Stimulated activated CD8-positive, alpha-beta memory T cell treated with anti-CD3 and anti-CD28 coated beads, Interleukin-12 subunit alpha, Interleukin-12 subunit beta, amount 100 ng/mL, for 1 hour (primary cell): ENCODE data around the gene GYPE.
"Not testable (repeated sequence)": the region's sequence is repeated elsewhere in the genome, so short reads cannot be mapped to it uniquely, and the experiment has no call there.

ENCODE experiments used
- DNase-seq: peaks from one replicate; pipeline ENCODE4 v3.0.0-alpha.2; 2020; ENCODE audit warnings: low read depth

Gene GYPE

GRCh38 chr4:143905440-143905839, at the start of gene GYPE:
TSS of gene GYPE (minus strand) at chr4:143905559. CDS start at chr4:143905507, 52 bp downstream.
- DNase-seq: not testable (repeated sequence)

DNA sequence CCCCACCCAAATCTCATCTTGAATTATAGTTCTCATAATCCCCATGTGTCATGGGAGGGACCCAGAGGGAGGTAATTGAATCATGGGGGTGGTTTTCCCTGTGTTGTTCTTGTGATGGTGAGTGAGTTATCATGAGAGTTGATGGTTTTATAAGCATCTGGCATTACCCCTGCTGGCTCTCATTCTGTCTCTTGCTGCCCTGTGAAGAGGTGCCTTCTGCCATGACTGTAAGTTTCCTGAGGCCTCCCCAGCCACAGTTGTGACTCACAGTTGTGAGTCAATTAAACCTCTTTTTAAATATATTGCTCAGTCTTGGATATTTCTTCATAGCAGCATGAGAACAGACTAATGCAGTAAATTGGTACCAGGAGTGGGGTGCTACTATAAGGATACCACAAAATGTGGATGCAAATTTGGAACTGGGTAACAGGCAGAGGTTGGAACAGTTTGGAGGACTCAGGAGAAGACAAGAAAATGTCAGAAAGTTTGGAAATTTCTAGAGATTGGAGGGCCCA, 46.2 kb upstream of the GYPE start:
- not testable (repeated sequence) for DNase-seq

- not testable (repeated sequence) for DNase-seq
Measured at GRCh38 chr4:143950967-143951366, 45.6 kb upstream of the GYPE start.

GRCh38 chr4:143950185-143950584, 44.8 kb upstream of the GYPE start:
- DNase-seq: not testable (repeated sequence)

DNA sequence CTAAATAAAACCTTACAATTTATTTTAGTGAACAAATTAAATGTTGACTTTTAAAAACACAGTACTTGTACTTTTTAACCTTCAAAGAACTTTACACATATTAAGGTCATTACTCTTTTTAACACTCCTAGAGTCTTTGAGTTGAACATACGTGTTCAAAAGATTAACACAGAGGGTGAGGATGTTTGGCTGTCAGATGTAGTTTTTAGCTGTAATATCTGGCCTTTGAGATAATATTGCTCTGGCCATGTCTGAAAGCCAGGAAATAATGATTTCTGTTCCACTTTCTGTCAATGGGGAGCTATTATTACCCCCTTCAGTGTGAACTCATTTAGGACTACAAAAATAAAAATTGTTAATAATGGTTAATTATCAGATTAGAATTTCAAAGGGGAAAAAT, 42.1 kb upstream of the GYPE start:
- DNase-seq: not testable (repeated sequence)

DNA sequence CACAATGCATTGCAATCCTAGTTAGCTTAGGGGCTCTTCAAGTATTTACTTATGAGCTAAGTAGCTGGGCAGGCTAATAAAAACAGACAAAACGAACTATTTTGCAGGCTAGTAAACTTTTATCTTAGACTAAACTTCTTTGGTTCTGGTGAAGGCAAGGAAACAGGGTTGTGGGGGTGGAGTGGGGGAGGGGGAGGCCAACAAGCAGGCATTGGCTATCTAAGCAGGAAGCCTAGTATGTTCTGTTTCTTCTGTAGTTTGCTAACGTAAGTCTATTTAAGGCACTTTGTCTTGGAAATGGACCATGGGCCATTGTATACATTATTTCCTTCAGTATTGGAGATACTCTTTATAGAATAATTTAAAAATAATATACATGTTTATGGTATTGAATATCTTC, 35.3 kb upstream of the GYPE start:
- not testable (repeated sequence) for DNase-seq

- DNase-seq: no peak
Measured at GRCh38 chr4:143939528-143939927, 34.2 kb upstream of the GYPE start.

- not testable (repeated sequence) for DNase-seq
Measured at GRCh38 chr4:143938890-143939289, 33.5 kb upstream of the GYPE start.

DNA sequence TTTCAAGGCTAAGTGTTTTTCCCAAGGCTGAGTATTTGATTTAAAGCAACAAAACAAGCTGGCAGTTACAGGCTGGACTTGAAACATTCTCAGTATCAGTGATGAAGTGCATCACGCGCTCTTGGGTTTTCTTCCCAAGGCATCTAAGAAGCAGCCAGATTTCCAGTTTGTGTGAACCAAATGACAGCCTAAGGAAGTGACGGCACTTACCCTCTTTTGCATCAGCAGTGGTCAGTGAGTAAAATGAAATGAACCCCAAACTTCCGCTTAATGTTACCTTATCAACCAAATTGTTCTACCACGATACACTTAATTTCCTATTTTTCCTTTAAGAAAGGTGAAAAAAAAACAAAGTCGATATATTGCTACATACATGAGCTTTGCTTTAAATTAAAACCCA, 15.8 kb upstream of the GYPE start:
- no peak for DNase-seq

DNA sequence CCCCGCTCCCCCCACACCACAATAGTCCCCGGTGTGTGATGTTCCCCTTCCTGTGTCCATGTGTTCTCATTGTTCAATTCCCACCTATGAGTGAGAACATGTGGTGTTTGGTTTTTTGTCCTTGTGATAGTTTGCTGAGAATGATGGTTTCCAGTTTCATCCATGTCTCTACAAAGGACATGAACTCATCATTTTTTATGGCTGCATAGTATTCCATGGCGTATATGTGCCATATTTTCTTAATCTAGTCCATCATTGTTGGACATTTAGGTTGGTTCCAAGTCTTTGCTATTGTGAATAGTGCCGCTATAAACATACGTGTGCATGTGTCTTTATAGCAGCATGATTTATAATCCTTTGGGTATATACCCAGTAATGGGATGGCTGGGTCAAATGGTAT, 11.1 kb upstream of the GYPE start:
- DNase-seq: not testable (repeated sequence)

- not testable (repeated sequence) for DNase-seq
Measured at GRCh38 chr4:143912478-143912877, 7.1 kb upstream of the GYPE start.

DNA sequence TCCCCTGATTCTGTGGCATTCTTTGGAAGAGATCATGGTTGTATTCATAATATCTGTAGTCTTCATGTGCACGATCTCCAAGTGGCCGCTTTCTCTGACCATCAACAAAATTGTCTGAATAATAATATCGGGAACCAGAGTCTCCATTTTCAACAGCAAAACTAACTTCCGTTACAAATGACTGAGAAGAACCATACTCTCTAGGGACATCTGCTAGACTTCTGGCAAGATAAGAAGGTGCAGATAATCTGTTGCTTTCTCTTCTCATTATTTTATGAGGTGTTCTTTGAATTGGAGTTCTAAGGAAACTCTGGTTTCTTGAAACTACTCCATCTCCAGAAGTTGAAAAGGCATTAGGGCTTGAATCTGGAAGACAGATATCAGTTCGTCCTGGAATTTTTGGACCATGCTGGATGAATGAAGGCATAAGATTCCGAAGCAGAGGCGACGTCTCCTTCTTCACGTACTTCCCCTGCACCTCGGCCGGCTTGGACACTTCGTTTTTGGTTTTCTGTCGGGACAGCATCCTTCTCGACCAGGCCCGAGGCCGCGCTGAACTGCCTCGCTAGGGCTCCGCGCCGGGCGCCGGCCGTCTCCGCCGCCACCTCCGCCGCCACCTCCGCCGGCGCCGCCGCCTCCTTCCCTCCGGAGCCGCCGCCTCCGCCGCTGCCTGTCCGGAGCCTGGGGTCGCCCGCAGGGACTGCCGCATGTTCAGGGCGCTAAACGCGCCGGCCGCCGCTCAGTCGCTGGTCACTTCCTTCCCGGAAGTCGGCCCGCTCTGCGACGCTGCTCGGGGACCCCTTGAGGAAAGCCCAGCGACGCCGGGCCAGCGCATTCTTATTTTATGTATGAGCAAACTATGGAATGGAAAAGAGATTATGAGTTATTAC, 6.4 kb upstream of the GYPE start:
- DNase-seq: peak; percentile 11

DNA sequence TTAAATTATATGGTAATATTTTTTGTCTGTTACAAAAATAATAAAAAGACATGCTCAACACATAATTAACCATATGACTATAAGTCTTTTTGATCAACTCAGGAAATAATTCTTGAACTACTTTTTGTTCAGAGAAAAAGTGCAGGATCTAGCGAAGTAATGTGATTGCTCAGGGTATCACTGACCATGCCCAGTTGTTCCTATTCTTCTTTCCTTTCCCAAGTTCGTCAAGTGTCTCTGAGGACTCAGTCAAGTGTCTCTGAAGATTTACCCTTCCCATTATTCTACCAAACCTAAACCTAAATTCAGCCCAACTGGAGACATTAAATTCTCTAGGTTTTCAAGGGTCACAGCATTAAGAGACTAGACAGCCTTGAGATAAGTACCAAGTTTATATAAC, 5.5 kb upstream of the GYPE start:
- DNase-seq: not testable (repeated sequence)

DNA sequence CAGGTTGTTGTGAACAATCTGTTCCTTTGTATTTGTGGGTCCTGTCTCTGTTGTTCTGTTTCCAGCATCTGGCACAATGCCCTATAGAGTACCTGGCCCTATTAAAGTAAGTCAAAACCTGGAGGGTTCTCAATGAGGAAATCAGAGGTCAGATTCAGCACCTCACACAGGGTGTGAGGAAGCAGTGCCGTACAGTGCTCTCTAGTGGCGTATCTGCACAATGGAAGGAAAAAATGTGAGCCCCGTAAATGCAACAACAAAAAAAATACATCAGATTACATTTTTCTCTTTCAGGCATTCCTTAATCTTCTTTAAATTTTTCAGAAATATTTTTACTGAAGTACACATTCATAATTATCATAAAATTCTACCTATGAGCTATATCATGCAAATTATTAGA, 2.5 kb upstream of the GYPE start:
- not testable (repeated sequence) for DNase-seq

DNA sequence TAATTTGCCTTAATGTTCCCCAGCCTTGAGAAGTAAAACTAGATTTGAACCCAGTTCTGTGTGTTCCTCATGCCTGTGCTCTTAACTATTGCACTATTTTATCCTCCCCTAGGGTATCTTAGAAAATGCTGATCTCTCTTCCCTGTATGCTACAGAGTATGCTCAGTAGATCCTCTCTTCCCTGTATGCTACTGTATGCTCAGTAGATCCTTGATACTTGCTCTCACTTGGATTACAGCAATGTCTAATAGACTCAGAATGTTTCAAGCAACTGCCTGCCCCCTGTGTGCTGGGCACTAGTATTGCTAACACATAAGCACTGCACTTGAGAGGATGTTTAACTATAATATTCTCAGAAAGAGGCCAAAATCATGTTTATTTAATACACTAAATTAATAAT, 928 bp downstream of the GYPE start:
- DNase-seq: not testable (repeated sequence)

- not testable (repeated sequence) for DNase-seq
Measured at GRCh38 chr4:143890323-143890722, 15.0 kb downstream of the GYPE start.

GRCh38 chr4:143888189-143888588, 17.2 kb downstream of the GYPE start:
- not testable (repeated sequence) for DNase-seq

- DNase-seq: not testable (repeated sequence)
Measured at GRCh38 chr4:143884965-143885364, 20.4 kb downstream of the GYPE start.

GRCh38 chr4:143883529-143883928, 21.8 kb downstream of the GYPE start:
- DNase-seq: no peak

DNA sequence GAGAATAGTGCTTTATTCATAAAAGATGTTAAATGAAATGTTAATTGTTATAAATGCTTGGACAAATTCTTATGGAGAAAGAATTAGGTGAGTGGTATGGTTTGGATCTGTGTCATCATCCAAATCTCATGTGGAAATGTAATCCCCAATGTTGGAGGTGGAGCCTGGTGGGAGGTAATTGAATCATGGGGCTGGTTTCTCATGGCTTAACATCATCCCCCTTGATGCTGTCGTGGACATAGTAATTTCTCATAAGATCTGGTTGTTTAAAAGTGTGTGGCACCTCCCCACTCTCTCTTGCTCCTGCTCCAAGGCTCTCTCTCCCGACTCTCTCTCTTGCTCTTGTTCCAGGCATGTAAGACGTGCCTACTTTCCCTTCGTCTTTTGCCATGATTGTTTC, 22.5 kb downstream of the GYPE start:
- no peak for DNase-seq

GRCh38 chr4:143879561-143879960, 25.8 kb downstream of the GYPE start:
- DNase-seq: not testable (repeated sequence)

- not testable (repeated sequence) for DNase-seq
Measured at GRCh38 chr4:143875357-143875756, 30.0 kb downstream of the GYPE start.

GRCh38 chr4:143870523-143871268, 34.7 kb downstream of the GYPE start:
- not testable (repeated sequence) for DNase-seq
